ENCODE measurements around the gene SHANK3.

SHANK3 gene

DNA sequence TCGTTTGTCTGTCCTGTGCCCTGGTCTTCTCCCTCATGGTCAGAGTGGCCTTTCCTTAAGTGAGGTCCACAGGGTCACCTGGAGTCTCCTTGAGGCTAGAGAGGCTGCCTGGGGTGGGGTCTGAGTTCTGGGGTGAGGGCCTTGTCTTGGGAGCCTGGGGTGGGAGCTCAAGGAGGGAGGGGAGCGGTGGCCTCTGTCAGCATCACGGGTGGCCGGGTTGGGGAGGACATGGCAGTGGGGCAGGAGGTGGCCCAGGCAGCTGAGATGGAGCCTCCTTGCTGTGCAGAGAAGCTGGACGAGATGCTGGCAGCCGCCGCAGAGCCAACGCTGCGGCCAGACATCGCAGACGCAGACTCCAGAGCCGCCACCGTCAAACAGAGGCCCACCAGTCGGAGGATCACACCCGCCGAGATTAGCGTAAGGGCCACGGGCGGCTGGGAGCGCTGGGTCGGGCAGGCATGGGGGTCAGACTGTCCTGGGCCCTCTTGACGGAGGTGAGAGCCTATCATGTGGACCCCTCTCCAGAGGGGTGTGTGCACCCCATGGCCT lies 42.1 kb downstream of the SHANK3 start:
- no peak for DNase-seq

DNA sequence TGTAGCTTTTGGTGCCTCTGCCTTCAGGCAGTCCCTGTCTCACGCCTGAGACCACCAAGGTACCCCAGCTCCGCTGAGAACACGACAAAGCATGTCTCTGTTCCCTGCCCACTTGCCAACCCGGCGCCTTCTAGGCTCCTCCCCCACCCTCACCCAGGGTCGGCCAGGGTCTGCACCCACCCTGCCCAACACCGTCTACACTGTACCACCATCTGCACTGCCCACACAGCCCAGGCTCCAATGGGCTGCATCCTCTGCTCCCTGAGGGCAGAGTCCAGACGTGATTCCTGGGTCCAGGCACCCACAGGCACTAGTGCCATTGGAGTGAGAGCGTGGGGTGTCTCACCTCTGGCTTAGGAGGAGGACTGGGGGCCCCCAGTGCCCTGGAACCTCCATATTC lies 42.6 kb downstream of the SHANK3 start:
- no peak for DNase-seq

DNA sequence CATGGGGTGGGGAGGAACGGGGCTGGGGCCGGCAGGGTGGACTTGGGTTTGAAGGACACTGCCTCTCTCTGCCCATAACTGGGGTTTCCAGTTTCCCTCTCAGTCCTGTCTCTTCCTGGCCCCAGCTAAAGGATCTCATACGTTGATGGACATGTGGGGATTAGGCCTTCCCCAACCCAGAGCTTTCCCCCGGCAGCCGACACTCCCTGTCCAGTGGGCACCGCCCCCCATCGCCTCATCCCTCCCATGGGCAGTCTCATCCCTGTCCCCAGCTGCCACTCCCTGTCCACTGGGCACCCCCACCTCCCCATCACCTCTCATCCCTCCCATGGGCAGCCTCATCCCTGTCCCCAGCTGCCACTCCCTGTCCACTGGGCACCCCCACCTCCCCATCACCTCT lies 43.2 kb downstream of the SHANK3 start:
- no peak for DNase-seq

DNA sequence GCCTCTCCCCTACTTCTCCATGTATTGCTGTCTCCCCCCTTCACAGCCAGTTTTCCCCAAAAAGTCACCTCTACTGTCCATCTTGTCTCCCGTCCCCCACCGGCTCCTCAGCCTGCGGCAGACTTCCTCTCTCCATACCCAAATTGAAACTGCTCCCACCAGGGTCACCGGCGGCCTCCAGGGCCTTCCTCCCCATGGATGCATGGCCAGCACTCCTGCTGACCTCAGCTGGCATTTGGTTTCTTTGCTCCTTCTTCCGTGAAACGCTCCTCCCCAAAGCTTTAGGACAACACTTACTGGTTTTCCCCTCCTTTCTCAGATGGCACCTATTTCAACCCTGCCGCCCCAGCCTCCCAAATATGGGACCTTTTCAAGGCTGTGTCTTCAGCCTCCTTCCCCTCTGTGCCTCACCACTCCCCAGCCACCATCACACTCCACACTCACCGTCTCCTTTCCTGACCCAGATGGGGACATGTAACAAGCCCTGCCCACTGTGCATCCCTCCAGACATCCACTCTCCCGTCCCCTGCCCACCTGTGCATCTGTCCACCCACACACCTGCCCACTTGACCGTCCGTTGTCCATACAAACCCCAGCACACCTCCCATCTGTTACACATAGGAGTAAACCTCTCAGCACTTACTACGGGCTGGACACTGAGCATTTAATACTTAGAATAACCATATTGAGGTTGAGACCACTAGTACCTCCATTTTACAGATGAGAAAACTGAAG lies 43.8 kb downstream of the SHANK3 start:
- DNase-seq = no peak

DNA sequence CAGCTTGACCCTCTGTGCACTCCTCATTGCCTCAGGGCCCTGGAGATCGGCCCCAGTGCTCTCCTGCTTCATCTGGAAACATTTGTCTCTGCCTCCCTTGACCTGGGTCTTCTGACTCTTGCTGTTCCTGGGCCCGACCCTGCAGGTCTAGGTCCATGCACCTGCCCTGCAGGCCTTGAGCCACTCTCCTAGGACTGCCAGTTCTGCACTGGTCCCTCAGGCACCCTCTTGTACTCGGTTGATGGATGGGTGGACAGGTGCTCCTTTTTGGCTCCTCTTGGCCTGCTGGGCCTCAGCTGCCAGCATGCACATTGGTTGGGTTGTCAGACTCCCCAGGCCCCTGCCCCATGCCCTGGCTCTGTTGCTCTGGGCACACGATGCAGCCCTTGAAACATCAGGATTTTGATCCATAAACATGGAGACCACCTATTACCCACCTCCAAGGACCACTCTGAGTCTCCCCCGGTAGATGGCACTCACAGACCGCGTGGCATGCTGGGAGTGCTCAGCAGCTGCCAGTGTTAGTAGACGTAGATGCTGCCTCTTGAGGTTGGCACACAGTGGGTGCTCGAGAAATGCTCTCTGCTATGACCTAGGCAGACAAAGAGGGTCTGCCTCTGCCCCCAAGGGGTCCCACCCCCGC lies 45.2 kb downstream of the SHANK3 start:
- no peak for DNase-seq

DNA sequence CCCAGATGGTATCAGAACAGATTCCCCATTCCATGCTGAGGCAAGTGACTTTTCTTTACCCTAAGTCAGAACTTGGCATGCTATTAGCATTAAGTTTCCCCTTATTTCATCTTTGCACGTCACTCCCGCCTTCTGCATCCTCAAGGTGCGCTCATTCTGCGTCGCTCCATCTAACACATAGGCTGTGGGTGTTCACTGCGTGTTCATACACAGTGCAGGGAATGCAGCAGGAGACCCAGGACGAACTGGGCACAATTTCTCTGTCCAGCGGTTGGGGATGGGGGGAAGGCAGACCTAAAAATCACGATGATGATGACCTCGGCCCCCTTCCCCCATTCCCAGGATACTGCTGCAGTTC lies 45.7 kb downstream of the SHANK3 start:
- DNase-seq = no peak

DNA sequence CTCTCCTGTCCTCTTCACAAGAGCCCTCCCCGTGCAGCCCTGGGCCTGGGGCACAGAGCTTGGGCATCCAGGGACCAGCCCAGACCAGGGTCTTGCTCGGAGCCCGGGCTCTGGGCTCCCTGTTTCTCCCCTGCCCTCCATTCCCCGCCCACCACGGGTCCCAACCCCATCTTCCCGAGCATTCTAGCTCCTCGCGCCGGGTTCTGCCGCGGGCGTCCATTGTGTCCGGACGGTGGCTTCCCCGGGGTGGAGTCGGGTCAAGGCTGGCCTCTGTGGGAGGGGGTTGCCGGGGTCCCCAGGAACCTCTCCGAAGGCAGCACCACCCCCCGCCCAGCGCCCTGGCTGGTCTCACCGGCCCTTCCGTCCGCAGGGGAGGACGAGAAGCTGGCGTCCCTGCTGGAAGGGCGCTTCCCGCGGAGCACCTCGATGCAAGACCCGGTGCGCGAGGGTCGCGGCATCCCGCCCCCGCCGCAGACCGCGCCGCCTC lies 47.2 kb downstream of the SHANK3 start:
- no peak for DNase-seq

DNA sequence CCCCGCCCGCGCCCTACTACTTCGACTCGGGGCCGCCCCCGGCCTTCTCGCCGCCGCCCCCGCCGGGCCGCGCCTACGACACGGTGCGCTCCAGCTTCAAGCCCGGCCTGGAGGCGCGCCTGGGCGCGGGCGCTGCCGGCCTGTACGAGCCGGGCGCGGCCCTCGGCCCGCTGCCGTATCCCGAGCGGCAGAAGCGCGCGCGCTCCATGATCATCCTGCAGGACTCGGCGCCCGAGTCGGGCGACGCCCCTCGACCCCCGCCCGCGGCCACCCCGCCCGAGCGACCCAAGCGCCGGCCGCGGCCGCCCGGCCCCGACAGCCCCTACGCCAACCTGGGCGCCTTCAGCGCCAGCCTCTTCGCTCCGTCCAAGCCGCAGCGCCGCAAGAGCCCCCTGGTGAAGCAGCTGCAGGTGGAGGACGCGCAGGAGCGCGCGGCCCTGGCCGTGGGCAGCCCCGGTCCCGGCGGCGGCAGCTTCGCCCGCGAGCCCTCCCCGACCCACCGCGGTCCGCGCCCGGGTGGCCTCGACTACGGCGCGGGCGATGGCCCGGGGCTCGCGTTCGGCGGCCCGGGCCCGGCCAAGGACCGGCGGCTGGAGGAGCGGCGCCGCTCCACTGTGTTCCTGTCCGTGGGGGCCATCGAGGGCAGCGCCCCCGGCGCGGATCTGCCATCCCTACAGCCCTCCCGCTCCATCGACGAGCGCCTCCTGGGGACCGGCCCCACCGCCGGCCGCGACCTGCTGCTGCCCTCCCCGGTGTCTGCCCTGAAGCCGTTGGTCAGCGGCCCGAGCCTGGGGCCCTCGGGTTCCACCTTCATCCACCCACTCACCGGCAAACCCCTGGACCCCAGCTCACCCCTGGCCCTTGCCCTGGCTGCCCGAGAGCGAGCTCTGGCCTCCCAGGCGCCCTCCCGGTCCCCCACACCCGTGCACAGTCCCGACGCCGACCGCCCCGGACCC lies 48.0 kb downstream of the SHANK3 start:
- no peak for DNase-seq

DNA sequence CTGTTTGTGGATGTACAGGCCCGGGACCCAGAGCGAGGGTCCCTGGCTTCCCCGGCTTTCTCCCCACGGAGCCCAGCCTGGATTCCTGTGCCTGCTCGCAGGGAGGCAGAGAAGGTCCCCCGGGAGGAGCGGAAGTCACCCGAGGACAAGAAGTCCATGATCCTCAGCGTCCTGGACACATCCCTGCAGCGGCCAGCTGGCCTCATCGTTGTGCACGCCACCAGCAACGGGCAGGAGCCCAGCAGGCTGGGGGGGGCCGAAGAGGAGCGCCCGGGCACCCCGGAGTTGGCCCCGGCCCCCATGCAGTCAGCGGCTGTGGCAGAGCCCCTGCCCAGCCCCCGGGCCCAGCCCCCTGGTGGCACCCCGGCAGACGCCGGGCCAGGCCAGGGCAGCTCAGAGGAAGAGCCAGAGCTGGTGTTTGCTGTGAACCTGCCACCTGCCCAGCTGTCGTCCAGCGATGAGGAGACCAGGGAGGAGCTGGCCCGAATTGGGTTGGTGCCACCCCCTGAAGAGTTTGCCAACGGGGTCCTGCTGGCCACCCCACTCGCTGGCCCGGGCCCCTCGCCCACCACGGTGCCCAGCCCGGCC lies 48.7 kb downstream of the SHANK3 start:
- DNase-seq = no peak

DNA sequence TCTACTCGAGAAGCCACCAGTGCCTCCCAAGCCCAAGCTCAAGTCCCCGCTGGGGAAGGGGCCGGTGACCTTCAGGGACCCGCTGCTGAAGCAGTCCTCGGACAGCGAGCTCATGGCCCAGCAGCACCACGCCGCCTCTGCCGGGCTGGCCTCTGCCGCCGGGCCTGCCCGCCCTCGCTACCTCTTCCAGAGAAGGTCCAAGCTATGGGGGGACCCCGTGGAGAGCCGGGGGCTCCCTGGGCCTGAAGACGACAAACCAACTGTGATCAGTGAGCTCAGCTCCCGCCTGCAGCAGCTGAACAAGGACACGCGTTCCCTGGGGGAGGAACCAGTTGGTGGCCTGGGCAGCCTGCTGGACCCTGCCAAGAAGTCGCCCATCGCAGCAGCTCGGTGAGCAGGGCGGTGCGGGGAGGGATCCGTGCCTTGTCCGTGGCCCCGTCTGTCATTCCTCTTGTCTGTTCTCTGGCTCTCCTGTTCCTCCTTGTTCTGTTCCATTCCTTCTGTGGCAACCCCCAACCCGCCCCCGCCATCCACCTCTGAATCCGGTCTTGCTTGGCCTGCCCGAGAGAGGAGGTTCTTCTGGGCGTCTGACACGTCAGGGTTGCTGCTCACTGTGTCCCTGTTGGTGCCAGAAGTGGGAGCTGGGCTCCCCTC lies 49.6 kb downstream of the SHANK3 start:
- no peak for DNase-seq

Measured in activated CD8-positive, alpha-beta memory T cell treated with anti-CD3 and anti-CD28 coated beads for 24 hours (primary cell).